Stimulated activated CD4-positive, alpha-beta T cell treated with anti-CD3 and anti-CD28 coated beads, Interleukin-1b, Interleukin-23, amount 100 ng/mL, for 24 hours (primary cell): ENCODE measurements around the gene PTCH1.

Experiments
- DNase-seq, 4 experiments: peaks; one replicate each; pipeline ENCODE4 v3.0.0-alpha.2; 2020; ENCODE audit warnings: low read depth in 4 of 4, low spot score in 1 of 4

Gene PTCH1

DNA sequence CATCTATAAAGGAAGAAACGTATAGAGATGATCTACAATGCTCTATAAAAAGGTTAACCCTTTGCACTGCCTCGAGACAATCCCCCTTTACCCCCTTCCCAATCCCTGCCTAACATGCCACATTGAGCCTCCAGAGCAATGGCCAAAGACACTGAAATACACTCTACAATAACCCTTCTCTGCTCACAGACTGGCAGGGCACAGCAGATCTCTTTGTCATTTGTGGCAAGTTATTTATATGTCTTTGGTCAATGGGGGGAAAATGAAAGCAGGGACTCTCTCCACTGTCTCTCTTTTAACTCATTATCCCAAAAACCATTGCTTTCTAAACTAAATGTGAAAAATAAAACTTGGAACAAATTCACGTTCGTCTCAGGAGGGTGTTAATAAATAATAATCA, 51.7 kb downstream of the PTCH1 start:
- DNase-seq: no peak

DNA sequence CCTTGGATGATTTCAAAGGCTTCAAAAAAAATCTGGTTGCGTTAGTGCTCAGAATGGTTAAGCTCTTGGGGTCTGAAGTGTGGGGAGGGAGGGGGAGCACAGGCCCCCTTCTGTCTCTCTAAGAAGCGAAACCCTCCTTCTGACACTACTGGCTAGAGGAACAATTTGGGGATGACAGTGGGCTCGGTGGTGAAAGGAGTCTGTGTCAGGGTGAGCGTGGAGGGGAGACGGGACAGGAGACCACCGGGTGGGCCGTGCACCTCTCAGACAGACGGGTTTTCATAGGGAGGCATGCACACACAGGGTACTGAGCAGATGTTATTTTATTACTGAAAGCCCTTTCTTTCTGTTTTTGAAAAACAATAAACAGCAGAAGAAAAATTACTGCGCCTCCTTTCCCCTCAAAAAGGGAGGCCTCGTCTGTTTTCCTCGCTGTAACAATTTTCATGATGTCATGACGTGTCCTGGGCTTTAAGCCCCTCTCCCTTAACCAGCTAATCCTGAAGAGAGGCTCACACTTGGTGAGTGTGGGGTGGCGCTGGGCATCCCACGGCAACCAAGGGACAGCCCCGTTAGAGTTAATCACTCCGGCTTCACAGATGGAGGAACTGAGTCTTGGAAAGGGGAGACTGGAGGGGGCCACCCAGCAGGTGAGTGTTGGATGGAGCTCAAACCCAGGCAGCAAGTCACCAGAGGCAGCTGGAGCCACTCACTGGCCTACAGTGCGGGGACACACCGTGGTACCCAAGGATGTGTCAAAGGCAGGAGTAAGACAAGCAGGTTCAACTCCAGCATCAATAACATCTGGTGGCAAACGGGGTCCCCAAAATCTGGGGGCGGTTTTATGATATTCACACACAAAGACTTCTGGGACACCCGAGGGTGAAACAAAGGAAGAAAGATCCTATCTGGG, 53.4 kb downstream of the PTCH1 start:
- no peak for DNase-seq

- peak; percentile 12 to 65 (median 48) for DNase-seq
Observed at GRCh38 chr9:95462249-95463147, 54.3 kb downstream of the PTCH1 start.

DNA sequence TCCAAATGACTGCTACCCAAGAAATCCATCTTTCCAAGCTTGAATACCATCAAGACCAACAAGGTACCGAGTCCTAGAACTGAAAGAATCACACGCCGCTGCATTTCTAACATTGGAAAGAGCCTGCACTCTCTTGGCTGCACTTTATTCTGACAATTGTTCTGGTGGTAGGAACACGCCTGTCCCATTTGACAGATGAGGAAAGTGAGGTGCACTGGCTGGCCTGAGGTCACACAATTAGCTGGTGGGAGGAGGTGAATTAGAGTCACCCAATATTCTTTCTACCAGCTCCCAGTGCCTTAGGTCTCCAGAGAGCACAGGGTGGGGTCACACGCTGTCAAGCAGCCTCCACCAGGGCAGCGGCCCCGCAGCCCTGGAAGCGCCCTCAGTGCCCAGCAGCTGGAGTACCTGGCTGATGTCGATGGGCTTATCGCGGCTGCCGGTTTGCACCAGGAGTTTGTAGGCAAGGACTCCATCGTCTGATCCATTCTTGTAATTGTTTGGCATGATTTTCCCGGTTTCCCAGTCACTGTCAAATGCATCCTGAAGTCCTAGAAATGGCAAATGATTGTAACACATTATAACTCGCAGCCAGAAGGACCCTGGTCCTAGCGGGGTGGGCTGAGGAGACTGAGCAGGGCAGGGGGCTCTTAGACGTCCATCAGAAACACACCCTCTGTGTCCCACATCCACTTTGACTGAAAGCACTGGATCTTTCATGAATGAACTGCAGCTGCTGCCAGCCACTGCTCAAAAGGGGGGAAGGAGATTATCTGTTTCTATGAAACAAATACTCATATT, 55.1 kb downstream of the PTCH1 start:
- no peak for DNase-seq

DNA sequence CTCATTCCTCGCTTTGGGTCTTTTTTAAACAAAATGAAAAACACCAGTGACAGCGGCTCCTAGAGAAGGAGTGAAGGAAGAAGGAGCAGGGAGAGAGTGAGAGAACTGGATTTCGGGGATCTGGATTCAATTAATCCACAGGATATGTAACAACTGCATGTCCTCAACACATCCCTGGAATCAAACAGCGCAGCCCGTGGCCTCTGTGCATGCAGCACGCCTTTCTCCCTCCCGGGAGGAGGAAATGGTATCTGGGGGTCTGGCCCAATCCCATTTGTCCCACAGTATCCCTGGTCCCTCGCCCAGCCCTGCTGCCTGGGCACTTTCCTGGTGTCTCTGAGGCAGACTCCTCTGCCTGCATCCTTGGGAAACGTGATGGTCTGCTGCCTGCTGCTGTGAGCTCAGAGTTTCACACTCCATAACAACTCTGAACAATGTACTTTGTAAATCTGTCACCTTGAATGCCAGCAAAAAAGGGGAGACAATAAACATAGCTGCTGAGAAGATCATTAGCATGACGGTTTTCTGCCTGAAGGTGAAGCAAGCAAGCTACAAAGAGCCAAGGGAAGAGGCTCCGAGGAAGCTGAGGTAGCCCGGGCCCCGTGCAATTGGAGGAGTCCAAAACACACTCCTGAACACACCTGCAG, 56.1 kb downstream of the PTCH1 start:
- no peak for DNase-seq

DNA sequence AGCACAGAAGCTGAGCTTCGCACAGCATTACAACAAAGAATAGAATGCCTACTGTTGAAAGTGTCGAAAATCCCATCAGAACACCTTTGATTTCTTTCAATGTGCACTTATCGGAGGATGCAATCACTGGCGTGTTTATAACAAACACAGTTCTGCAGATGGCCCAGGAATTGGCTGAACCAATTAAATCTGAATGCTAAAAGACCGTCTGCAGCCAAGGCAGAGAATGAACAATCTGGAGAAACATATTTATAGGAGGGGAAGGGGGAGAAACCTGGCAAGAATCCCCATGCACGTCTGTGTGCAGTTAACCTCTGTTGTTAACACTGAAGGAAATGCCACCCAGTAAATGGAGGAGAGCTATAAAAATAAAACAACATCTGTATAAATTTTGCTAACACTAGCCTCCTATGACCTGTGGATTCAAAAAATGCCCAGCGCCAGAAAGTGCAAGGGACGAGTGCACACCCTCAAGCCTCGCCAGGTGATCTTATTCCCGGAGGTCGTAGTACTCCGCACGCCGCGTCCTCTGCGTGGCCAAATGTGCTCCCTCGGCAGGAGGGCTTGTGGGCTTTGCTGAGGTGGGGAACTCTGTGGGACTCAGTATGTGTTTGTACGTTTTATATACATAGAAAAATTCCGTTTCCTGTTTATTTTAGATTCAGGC, 56.8 kb downstream of the PTCH1 start:
- no peak for DNase-seq

- no peak for DNase-seq
Observed at GRCh38 chr9:95459178-95459577, 57.6 kb downstream of the PTCH1 start.

DNA sequence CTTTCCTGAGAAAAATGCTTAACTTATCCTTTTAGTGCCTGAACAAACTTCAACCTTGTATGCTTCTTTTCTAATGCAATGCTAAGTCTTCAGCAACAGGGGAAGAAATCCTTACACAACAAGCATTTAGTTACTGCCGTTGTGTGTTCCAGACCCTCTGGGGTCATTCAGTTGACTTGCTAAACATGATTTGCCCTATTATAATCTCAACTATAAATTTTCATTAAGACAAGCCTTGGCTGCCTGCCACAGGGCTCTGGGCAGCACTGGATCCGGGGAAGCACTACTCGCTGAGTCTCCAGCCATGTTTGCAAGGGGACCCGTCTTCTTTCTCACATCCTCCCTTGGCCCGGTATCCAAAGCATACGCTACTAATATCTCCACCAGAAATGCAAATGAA, 58.1 kb downstream of the PTCH1 start:
- DNase-seq: no peak

- no peak for DNase-seq
Observed at GRCh38 chr9:95457769-95458168, 59.0 kb downstream of the PTCH1 start.

GRCh38 chr9:95455714-95456113, 61.1 kb downstream of the PTCH1 start:
- DNase-seq: no peak

- DNase-seq: no peak
Observed at GRCh38 chr9:95452176-95452575, 64.6 kb downstream of the PTCH1 start.

GRCh38 chr9:95451065-95451426, 65.7 kb downstream of the PTCH1 start:
- DNase-seq: no peak

DNA sequence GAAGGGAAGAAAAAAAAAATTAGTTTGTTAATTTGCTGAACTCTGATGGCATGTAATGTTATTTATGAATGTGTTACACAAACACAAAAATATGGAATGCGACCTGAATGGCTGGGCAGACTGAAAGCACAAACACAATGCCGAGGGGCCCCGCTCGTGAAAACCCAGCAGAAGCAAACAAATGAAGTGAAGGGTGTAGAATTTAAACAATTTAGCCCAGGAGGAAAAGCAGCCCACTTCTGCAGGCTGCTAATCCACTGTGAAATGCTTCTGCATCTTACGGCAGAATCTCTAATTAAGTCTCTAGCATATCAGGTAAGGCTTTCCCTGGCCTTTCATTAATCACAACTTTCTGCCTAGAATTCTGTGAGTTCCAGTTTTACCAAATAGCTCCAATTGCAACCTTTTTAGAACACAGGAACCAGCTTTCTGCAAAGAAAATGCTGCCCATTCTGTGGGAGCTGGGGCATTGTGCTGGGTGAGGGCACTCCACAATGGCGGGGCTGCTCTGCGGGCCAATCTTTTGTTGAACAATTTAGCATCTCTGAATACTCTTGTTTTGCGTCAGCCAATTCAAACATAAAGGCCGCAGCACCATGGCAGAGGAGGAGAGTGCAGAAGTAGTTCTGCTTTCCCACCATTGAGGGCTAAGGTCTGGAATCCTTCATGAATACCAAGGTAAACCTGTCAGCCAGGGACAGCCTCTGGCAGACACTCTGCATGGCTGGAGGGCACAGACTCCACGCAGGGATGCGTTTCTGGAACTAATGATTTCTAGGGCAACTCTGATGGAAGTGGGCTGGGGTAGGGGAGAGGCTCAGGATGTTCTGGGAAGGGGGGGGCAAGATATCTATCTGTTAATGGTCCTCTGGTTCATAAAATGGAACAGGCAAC, 66.4 kb downstream of the PTCH1 start:
- no peak for DNase-seq

DNA sequence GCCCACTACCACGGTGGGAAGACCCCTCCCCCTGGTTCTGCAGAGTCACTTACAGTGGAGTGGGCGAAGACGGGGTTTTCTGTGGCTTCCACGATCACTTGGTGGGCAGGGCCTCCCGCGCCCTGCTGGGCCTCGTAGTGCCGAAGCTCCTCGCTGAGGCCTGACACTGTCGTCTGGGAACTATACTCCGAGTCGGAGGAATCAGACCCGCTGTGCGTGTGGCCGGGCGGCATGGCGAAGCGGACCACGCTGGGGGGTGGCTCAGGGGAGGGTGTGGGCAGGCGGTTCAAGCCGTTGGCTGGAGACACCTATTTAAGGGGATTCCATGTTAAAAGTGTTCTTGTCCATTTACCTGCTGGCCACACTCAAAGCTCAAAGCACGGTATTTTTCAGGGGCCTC, 67.8 kb downstream of the PTCH1 start:
- no peak for DNase-seq

DNA sequence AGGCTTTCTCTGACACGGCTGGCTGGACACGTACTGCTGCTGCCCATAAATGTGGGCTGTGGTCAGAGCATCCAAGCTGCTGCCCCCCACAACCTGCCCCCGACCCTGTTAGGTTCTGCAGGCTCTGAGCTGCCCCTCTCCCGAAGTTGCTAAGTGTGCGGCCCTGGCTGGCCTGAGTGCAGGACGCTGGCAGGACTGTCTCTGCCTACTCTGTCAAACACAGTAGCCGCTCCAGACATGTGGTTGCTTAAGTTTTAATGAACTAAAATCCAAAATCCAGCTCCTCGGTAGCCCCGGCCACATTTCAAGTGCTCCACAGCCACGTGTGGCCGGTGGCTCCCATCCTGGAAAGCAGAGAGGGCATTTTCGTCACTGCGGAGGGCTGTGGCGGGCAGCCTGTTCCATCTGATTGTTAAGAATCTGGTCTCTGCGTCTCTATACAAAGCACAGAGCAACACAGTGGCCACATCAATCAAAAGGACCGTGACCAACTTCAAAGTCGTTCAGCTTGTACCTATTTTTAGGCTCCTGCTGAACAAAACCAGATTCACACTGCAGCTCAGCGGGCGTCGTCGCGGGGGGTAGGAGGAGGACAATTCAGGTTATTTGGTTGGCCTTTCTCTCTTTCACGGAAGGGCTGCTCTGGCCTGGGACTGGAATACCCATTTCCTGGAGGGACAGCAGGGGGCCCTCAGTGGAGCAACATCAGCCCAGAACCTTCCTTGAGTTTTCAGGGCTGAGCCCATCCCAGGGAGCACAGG, 68.9 kb downstream of the PTCH1 start:
- DNase-seq: no peak

GRCh38 chr9:95446984-95447383, 69.8 kb downstream of the PTCH1 start:
- no peak for DNase-seq

DNA sequence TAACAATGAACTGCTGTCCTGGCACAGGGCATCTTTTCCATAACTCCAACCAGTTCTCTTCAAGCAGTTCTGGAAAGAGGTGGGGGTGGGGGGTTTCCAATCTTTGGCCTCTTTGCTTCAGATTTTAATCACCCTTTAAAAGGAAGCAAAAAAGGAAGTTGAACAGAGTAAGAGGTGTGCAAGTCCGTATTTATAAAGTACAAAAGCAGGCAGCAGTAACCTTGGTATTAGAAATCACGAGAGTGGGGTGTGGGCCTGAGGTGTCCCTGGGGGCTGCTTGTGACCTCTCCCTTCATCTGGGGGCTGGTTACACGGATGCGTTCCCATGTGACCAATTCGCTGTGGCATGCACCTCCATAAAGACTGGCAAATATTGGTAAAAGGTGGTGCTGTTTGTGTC, 70.5 kb downstream of the PTCH1 start:
- DNase-seq: no peak

GRCh38 chr9:95444160-95444559, 72.6 kb downstream of the PTCH1 start:
- DNase-seq: no peak

GRCh38 chr9:95443301-95443700, 73.5 kb downstream of the PTCH1 start:
- no peak for DNase-seq
